ENCODE data around the gene SLX9.
"Not testable (repeated sequence)": the region's sequence is repeated elsewhere in the genome, so short reads cannot be mapped to it uniquely, and the experiment has no call there.

Gene SLX9

GRCh38 chr21:45015469-45015860 is 75.6 kb downstream of the SLX9 start:
- DNase-seq, result no peak

- DNase-seq, result no peak
Observed at GRCh38 chr21:45016031-45016405, 76.2 kb downstream of the SLX9 start.

- DNase-seq, result no peak
Observed at GRCh38 chr21:45016406-45017038, 76.7 kb downstream of the SLX9 start.

GRCh38 chr21:45017039-45017960 is 77.5 kb downstream of the SLX9 start:
- DNase-seq, result no peak

- DNase-seq, result no peak
Observed at GRCh38 chr21:45018131-45019075, 78.6 kb downstream of the SLX9 start.

- no peak for DNase-seq
Observed at GRCh38 chr21:45019076-45019886, 79.5 kb downstream of the SLX9 start.

GRCh38 chr21:45019887-45020537 is 80.2 kb downstream of the SLX9 start:
- no peak for DNase-seq

GRCh38 chr21:45020629-45021427 is 81.0 kb downstream of the SLX9 start:
- no peak for DNase-seq

- DNase-seq, result no peak
Observed at GRCh38 chr21:45021428-45022347, 81.9 kb downstream of the SLX9 start.

GRCh38 chr21:45022348-45022675 is 82.5 kb downstream of the SLX9 start:
- DNase-seq, result no peak

- no peak for DNase-seq
Observed at GRCh38 chr21:45022736-45023135, 82.9 kb downstream of the SLX9 start.

GRCh38 chr21:45024516-45024915 is 84.7 kb downstream of the SLX9 start:
- not testable (repeated sequence) for DNase-seq

- no peak for DNase-seq
Observed at GRCh38 chr21:45026066-45026745, 86.4 kb downstream of the SLX9 start.

Measured in amygdala (tissue), 56 donors.